RPMI8226 (cell line): ENCODE data around the gene SEMA5A.

Experiments used
- DNase-seq: peaks from one replicate; pipeline ENCODE4 v3.0.0-alpha.2; 2015

The SEMA5A gene

DNA sequence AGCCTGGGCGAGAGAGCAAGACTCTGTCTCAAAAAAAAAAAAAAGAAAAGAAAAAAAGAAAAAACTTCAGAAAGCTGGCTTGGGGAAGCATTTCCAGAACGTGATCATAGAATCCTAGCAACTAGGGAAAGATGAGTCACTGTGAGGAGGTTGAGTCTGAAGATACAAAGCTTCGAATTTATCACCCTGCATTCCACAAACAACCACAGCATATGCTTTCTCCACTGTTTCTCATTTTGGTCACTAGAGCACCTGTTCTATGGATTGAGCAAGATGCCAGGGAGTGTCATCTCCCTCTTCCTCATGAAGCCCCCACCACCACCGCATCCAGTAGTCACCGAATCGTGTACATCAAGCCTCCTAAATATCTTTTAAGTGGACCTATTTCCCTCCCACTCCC lies 37.9 kb downstream of the SEMA5A start:
- DNase-seq: no peak

- DNase-seq: no peak
Measured at GRCh38 chr5:9505225-9505624, 40.6 kb downstream of the SEMA5A start.

DNA sequence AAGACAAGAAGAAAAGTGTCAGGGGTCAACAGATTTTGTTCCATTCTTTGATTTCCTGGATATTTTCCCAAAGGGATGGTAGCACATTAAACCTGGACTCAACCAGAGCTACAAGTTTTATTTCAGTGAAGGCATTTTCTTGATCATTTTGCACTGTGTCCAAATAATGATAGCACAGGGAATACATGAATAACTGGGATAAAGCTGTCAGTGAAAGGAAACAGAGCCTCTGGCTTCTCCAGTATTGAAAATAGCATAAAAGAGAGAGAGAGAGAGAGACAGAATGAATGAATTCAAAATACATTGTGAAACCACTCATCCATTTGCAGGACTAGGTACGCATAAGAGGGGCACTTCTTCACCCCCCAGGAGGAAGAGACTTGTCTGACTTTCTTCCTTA lies 43.0 kb downstream of the SEMA5A start:
- DNase-seq: no peak

DNA sequence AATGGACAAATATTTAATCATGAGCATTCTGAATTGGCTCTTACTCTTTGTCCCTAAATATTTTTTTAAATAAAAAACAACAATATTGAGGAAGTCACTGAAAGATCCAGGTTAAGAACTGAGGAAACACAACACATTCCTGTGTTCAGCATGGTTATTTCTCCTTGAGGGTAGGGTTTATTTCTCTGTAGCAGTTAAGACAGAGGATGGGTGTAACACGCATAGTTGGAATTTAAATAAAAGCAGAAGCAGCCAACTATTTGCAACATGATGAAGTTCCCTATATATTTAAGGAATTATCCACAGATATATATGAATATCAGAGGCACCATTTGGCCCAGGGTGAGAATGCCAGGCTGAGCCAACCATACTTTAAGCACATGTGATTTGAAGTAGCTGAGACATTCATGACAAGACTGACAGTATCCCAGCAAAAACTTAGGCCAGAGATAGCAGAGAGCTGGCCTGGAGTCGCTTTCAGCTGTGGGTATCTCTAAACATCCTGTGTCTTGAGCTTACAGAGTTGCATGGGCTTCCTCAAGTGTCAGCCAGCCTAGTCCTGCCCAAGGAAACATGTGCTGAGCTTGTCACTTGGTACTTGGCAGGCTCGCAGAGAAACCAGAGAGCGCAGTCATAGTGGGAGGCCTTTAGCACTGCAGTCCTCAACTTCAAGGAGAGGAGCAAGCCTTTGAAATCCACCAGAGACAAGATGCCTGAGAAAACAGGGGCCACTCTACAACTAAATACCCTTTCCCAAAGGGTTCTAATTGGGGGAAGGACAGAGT lies 43.6 kb downstream of the SEMA5A start:
- DNase-seq: no peak

DNA sequence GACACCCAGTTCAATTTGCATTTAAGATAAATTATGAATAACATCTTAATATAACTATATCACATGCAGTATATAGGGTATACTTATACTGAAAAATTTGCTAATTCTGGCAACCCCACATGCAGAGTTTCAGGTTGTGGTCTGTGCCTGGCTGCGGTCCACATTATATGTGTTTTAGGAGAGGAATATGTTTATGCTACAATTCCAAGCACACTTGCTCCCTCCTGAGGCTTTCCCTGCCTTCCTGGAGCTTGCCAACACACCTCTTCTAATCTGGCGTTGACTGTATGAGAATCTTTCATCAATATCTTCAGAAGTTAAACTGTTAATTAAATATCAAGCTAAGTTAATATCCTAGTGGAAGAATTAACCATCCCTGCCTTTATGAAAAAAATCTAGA lies 45.2 kb downstream of the SEMA5A start:
- no peak for DNase-seq

GRCh38 chr5:9500193-9500592 lies 45.7 kb downstream of the SEMA5A start:
- no peak for DNase-seq

DNA sequence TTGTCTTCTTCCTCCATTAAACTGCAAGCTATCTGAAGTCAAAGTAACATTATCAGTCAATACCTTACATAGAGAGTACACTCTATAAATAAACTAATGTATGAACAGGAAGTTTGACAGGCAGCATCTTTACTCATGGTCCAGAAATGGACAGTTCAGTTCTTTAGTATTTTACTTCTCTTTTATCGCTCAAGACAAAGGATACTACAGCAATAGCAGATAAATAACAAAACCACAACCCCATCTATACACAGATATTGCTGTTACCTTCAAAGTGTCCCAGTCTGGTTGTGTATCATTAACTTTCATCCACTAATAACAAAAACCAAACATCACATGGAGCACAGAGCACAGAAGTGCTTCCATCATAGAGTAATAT lies 46.4 kb downstream of the SEMA5A start:
- DNase-seq: no peak

- peak; percentile 34 for DNase-seq
Measured at GRCh38 chr5:9498541-9499497, 47.1 kb downstream of the SEMA5A start.

DNA sequence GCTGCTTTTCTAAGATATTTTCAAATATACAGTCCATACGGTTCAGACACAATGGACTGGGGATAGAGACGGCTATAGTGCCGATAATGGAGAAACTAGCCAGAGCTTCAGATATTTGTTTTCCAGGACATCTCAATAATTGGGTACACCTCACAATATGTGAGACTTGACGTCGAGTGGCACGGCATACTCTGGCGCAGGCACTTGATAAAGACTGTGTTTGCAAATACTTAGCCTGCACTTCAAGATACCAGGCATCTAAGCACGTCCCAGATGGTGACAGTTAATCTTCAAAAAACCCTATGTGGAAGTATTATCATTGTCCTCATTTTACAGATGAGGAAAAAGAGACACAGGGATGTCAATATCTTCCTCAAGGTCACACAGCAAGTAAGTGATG lies 48.5 kb downstream of the SEMA5A start:
- no peak for DNase-seq

DNA sequence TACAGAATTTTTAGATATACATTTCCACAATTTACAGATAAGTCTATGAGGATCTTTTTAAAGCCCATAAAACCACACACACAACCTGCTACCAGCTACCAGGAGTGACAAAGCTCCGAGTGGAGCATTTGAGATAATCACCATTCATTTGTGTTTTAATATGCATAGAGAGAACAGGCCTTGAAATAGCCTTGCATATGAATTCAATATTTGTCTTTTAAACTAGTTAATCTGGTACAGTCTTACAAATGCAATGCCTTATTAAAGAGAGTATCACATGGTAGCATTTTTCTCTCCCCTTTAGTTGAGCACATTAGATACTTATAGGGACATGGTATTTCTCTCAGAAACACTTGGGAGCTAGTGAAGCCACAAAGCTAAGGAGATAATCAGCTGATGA lies 49.1 kb downstream of the SEMA5A start:
- no peak for DNase-seq

DNA sequence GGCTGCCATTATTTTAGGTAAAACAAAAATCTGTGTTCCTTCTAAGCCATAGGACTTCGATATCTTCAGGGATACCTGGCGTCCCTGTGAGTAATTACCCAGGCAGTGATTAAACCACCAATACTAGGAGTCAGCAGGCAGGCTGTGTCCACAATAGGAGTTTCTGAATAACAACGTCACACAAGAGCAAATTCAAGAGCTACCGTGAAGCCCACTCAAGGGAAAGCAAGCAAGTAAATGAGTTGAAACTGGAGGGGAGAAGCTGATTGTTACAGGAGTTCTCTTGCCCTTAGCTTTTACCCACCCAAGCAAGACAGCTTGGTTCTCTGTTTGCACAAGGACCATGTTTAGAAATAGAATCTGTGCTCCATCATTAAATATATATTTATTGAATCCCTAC lies 50.8 kb downstream of the SEMA5A start:
- DNase-seq: no peak

DNA sequence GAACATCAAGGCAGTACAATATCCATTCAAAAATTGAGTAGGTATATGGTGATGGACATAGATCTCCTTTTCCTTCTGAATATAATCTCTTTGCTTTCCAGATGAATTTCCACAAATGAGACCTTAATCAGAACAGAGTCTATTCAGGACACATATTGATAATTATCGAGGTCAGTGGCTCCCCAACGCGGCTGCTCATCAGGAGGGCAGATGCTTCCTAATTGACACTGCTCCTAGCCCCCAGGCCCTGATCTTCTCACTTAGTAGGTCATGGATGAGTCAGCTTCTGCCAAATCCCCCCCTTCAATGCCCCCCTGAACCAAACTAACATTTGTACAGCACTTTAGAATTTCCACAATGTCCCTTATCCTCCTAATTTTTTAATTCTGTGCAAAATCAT lies 51.6 kb downstream of the SEMA5A start:
- no peak for DNase-seq

DNA sequence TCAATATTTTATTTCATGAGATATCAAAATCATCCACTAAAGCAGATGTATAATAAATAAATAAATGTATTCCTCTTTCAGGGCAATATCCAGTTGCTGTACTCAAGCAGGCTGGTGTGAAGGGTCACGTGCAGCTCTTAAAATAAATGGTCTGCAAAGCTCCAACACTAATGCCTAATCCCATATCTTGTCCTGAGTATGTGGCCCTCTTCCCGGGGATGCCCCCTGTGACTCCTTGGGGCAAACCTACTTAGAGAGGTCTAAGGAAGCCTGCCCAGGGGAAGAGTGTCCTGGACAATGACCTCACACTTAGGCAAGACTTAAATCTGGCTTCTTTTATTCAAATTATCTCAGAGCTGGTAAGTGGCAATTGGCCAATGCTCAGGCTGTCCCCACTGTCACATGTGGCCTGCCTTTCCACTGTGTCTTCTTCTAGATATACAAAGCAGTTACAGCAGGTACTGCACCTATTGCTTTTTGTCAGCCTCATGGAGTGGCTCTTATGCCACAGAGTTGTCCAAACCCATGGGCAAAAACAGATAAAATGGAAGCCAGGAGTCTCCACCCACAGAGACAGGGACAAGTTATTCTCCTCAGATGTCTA lies 55.3 kb downstream of the SEMA5A start:
- no peak for DNase-seq

GRCh38 chr5:9483779-9484178 lies 62.1 kb downstream of the SEMA5A start:
- DNase-seq: no peak

- peak; percentile 5 for DNase-seq
Measured at GRCh38 chr5:9483243-9483642, 62.6 kb downstream of the SEMA5A start.

DNA sequence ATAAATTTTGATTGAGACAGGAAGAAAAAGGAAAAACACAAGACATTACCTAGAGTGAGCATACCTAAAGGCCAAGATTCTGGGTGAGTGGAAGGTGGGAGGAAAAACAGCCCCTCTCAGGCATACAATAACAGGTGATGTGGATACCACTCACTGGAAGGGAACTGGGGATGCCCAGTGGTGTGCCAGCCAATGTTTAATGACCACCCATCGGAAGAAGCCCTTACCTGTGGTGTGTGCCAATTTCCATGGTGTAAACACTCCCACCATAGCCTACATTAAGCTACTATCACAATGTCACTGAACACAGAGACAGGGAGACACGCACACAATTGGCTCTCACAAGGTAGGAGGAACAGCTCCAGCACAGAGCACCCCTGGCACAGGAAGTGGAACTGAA lies 63.5 kb downstream of the SEMA5A start:
- DNase-seq: no peak

DNA sequence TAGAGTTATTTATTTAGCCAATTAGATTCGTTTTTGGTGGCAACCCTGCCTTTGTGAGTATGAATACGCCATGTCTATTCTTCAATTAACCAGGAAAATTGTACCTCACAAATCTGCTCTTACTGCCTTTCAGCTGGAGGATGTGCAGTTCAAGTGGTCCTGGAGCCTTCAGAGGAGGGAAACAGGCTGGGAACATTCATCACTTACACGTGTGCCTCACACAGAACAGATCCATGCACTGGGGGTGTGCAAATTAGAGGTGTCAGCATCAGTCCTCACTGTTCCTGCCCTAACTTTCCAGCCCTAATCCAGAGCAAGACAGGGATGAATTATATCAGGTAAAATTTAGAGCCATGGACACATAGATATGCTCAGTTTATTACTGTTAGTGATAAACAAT lies 65.4 kb downstream of the SEMA5A start:
- no peak for DNase-seq

- DNase-seq: no peak
Measured at GRCh38 chr5:9479990-9480389, 65.9 kb downstream of the SEMA5A start.

DNA sequence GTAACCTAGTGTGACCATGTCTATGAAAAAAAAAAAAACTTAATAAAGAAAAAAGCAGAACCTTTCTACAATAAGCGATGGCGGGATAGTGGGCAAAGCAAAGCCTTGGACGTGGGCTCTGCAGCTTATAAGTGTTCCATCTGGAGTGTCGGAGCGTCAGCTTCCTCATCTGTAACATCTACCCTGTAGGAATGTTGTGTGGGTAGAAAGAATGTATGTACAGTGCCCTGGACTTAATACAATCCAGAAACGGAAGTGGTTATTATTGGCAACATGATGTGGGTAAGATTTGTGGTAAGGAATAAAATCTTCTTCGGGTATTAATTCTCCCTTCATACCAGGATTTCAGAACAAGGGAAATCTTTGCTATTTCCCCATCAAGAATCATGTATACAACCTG lies 66.5 kb downstream of the SEMA5A start:
- no peak for DNase-seq

DNA sequence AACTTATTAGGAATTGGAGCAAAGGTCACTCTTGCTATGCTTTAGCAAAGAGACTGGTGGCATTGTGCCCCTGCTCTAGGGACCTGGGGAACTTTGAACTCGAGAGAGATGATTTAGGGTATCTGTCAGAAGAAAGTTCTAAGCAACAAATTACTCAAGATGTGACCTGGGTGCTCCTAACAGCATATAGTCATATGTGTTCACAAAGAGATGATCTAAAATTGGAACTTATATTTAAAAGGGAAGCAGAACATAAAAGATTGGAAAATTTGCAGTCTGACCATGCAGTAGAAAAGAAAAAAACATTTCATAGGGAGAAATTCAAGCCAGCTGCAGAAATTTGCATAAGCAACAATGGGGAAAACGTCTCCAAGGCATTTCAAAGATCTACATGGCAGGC lies 68.3 kb downstream of the SEMA5A start:
- DNase-seq: no peak

- DNase-seq: no peak
Measured at GRCh38 chr5:9474219-9475002, 71.5 kb downstream of the SEMA5A start.

- DNase-seq: no peak
Measured at GRCh38 chr5:9473624-9474023, 72.3 kb downstream of the SEMA5A start.

- no peak for DNase-seq
Measured at GRCh38 chr5:9470410-9470809, 75.5 kb downstream of the SEMA5A start.
